Vagina (tissue), 2 donors: ENCODE results near the gene TUG1. TPM values are rescaled to one million over a fixed set of nuclear protein-coding genes. Genes with fewer than 3 reads are reported as not detected.

Source experiments
- DNase-seq, 2 donors: peaks; one replicate each; pipeline ENCODE4 v3.0.0-alpha.2; 2017; ENCODE audit errors: extremely low spot score in 2 of 2
- H3K27ac ChIP-seq: fragments of 200-600 bp; sonication (generic); one replicate; pipeline ENCODE4 v1.5.1; 2019
- H3K27me3 ChIP-seq: fragments of 200-600 bp; sonication (generic); one replicate; pipeline ENCODE4 v1.5.1; 2019
- H3K36me3 ChIP-seq, 2 donors: fragments of 200-600 bp; sonication (generic); one replicate each; pipeline ENCODE4 v1.5.1; 2017 to 2019
- H3K4me1 ChIP-seq: fragments of 200-600 bp; sonication (generic); one replicate; pipeline ENCODE4 v1.5.1; 2019
- H3K4me3 ChIP-seq, 2 donors: fragments of 200-600 bp; sonication (generic); 1 replicate in 1 of 2; 2 replicates in 1 of 2; pipeline ENCODE4 v1.5.1; 2016 to 2019
- H3K9me3 ChIP-seq: fragments of 200-600 bp; sonication (generic); one replicate; pipeline ENCODE4 v1.5.1; 2019
- CTCF ChIP-seq, 3 experiments: fragments of 450-650 bp in 2 of 3; fragments of 200-600 bp in 1 of 3; sonication (generic) in 1 of 3; IDR thresholded peaks; one replicate each; pipeline ENCODE4 v1.5.1; 2017 to 2019; ENCODE audit warnings: antibody characterized with exemption in 3 of 3, mild to moderate bottlenecking in 2 of 3, moderate library complexity in 2 of 3
- POLR2A ChIP-seq, 2 donors: fragments of 450-650 bp; IDR thresholded peaks; one replicate each; pipeline ENCODE4 v1.6.1; 2017; ENCODE audit warnings: antibody characterized with exemption in 2 of 2, mild to moderate bottlenecking in 2 of 2, moderate library complexity in 2 of 2
- POLR2AphosphoS5 ChIP-seq, 2 donors: sonication (generic); formaldehyde crosslinking; IDR thresholded peaks; one replicate each; pipeline ENCODE4 v1.9.0; 2017; ENCODE audit warnings: antibody characterized with exemption in 2 of 2, mild to moderate bottlenecking in 2 of 2, low read depth in 1 of 2; ENCODE audit not compliant: insufficient read depth in 1 of 2
- intact Hi-C: fragments of 100-400 bp; cut with DNase I; formaldehyde crosslinking; loops from one replicate; pipeline ENCODE4 v1.15.1; 2023
- small RNA-seq: library from RNA; depleted of rRNA; stranded (forward); fragments of <200 nt; gene quantifications from one replicate; pipeline ENCODE3, GENCODE V24; 2016
- total RNA-seq: library from RNA; depleted of rRNA; stranded (reverse); fragments of >200 nt; gene quantifications from one replicate; pipeline ENCODE4 v1.2.3, GENCODE V29; 2016

TUG1 gene
- total RNA-seq, 1 donor from 2014 or later = 85.0 TPM

GRCh38 chr22:31001124-31001770 is 32.2 kb downstream of the TUG1 start:
- Histone ChIP-seq H3K9me3 (no peaks in the 10 kb centered on the region), H3K27ac (no peak overlapping the region), H3K4me1 (no peaks in the 10 kb centered on the region), H3K4me3 (no peak overlapping the region), H3K27me3 (no peaks in the 10 kb centered on the region), H3K36me3 (no peaks in the 10 kb centered on the region)
- intact Hi-C loops = no loop called here
- TF ChIP-seq POLR2A (IDR thresholded peaks at IDR 0.05) (no peak), CTCF (IDR thresholded peaks at IDR 0.05) (no peak), POLR2AphosphoS5 (IDR thresholded peaks at IDR 0.05; ENCODE audit: insufficient read depth in 1 of 2, low read depth in 1 of 2) (no peak)
- DNase-seq = no peak

- H3K4me1 ChIP-seq = no peaks in the 10 kb centered on the region
- no peak for DNase-seq
- no peak overlapping the region for H3K4me3 ChIP-seq
- H3K36me3 ChIP-seq = no peaks in the 10 kb centered on the region
- no peaks in the 10 kb centered on the region for H3K27me3 ChIP-seq
- no peaks in the 10 kb centered on the region for H3K9me3 ChIP-seq
- intact Hi-C loops = no loop called here
- no peak for TF ChIP-seq POLR2AphosphoS5 (IDR thresholded peaks at IDR 0.05; ENCODE audit: insufficient read depth in 1 of 2, low read depth in 1 of 2)
- no peak overlapping the region for H3K27ac ChIP-seq
Observed at GRCh38 chr22:31005535-31005934, 36.5 kb downstream of the TUG1 start.

GRCh38 chr22:31019191-31019930 is 50.3 kb downstream of the TUG1 start:
- intact Hi-C loops = no loop called here
- Histone ChIP-seq H3K4me3 (no peak overlapping the region), H3K9me3 (no peaks in the 10 kb centered on the region), H3K36me3 (no peaks in the 10 kb centered on the region), H3K27ac (no peak overlapping the region), H3K27me3 (no peaks in the 10 kb centered on the region), H3K4me1 (no peaks in the 10 kb centered on the region)
- TF ChIP-seq POLR2A (IDR thresholded peaks at IDR 0.05) (no peak), CTCF (IDR thresholded peaks at IDR 0.05) (no peak), POLR2AphosphoS5 (IDR thresholded peaks at IDR 0.05; ENCODE audit: insufficient read depth in 1 of 2, low read depth in 1 of 2) (no peak)
- no peak for DNase-seq

- intact Hi-C loops = no loop called here
- DNase-seq = no peak
Observed at GRCh38 chr22:31020334-31020733, 51.3 kb downstream of the TUG1 start.

GRCh38 chr22:31022516-31022915 is 53.5 kb downstream of the TUG1 start:
- no peak for DNase-seq
- H3K4me3 ChIP-seq = no peak overlapping the region

More at GRCh38 chr22:31020334-31020733, 51.3 kb downstream of the TUG1 start:
- TF ChIP-seq CTCF (IDR thresholded peaks at IDR 0.05) = no peak
- TF ChIP-seq POLR2A (IDR thresholded peaks at IDR 0.05) = no peak
- no peak for TF ChIP-seq POLR2AphosphoS5 (IDR thresholded peaks at IDR 0.05; ENCODE audit: insufficient read depth in 1 of 2, low read depth in 1 of 2)
- Histone ChIP-seq H3K4me1 (no peaks in the 10 kb centered on the region), H3K4me3 (no peak overlapping the region), H3K27ac (no peak overlapping the region), H3K27me3 (no peaks in the 10 kb centered on the region), H3K9me3 (no peaks in the 10 kb centered on the region), H3K36me3 (no peaks in the 10 kb centered on the region)

More at GRCh38 chr22:31022516-31022915, 53.5 kb downstream of the TUG1 start:
- Histone ChIP-seq H3K36me3 (no peaks in the 10 kb centered on the region), H3K4me1 (no peaks in the 10 kb centered on the region), H3K9me3 (no peaks in the 10 kb centered on the region), H3K27ac (no peak overlapping the region), H3K27me3 (no peaks in the 10 kb centered on the region)
- intact Hi-C loops = no loop called here
- TF ChIP-seq POLR2AphosphoS5 (IDR thresholded peaks at IDR 0.05; ENCODE audit: insufficient read depth in 1 of 2, low read depth in 1 of 2) = no peak
- TF ChIP-seq POLR2A (IDR thresholded peaks at IDR 0.05) = no peak
- no peak for TF ChIP-seq CTCF (IDR thresholded peaks at IDR 0.05)

Small RNA genes lying within 50 kb of the gene (small RNA-seq; reads per million reads assigned to genes)
- gene RF01892 = not detected

Other genes with a start within 250 kb of the TUG1 start
- gene MORC2, start 491 bp upstream of the TUG1 start, total RNA-seq = 18.4 TPM
- gene SMTN, start 112.1 kb downstream of the TUG1 start, total RNA-seq = 199 TPM
- gene SELENOM, start 138.3 kb downstream of the TUG1 start, total RNA-seq = 941 TPM
- 5.9 TPM for gene INPP5J, start 153.7 kb downstream of the TUG1 start, total RNA-seq
- gene PLA2G3, start 171.2 kb downstream of the TUG1 start, total RNA-seq = 6.1 TPM
- gene RNF185, start 190.9 kb downstream of the TUG1 start, total RNA-seq = 22.8 TPM
- 120 TPM for gene LIMK2, start 243.0 kb downstream of the TUG1 start, total RNA-seq